MM.1S (cell line): Measurements from ENCODE around the gene ERFL.

Source experiments
- DNase-seq: peaks from one replicate; pipeline ENCODE4 v3.0.0-alpha.2; 2015
- H2AFZ ChIP-seq: fragments of 300-600 bp; sonication (generic); 2 replicates; pipeline ENCODE4 v1.6.0; 2016; ENCODE audit warnings: antibody characterized with exemption, low read length
- H3F3A ChIP-seq: fragments of 300-600 bp; sonication (generic); 2 replicates; pipeline ENCODE4 v1.6.1; 2016; ENCODE audit warnings: mild to moderate bottlenecking, antibody characterized with exemption, low read length, moderate library complexity, mixed read lengths; ENCODE audit not compliant: insufficient read depth
- H3K27ac ChIP-seq: fragments of 300-600 bp; sonication (generic); 2 replicates; pipeline ENCODE4 v1.5.1; 2016; ENCODE audit warnings: mild to moderate bottlenecking, low read length
- H3K27me3 ChIP-seq: fragments of 300-600 bp; sonication (generic); replicated peaks from 2 replicates; pipeline ENCODE4 v1.6.0; 2016; ENCODE audit warnings: low read length; ENCODE audit not compliant: insufficient read depth
- H3K36me3 ChIP-seq: fragments of 300-600 bp; sonication (generic); replicated peaks from 2 replicates; pipeline ENCODE4 v1.6.1; 2016; ENCODE audit warnings: mild to moderate bottlenecking, low read length, mixed read lengths; ENCODE audit not compliant: insufficient read depth
- H3K4me1 ChIP-seq: fragments of 300-600 bp; sonication (generic); 2 replicates; pipeline ENCODE4 v1.6.1; 2016; ENCODE audit warnings: low read length, mixed read lengths
- H3K4me2 ChIP-seq: fragments of 300-600 bp; sonication (generic); 2 replicates; pipeline ENCODE4 v1.6.0; 2016; ENCODE audit warnings: low read depth, low read length
- H3K4me3 ChIP-seq: fragments of 300-600 bp; sonication (generic); 2 replicates; pipeline ENCODE4 v1.5.1; 2016; ENCODE audit warnings: low read length, mixed read lengths
- H3K79me2 ChIP-seq: fragments of 300-600 bp; sonication (generic); 2 replicates; pipeline ENCODE4 v1.6.1; 2016; ENCODE audit warnings: mixed run types, low read length, mixed read lengths
- H3K9ac ChIP-seq: fragments of 300-600 bp; sonication (generic); 2 replicates; pipeline ENCODE4 v1.6.1; 2016; ENCODE audit warnings: low read length, mixed read lengths
- H3K9me2 ChIP-seq: fragments of 300-600 bp; sonication (generic); replicated peaks from 2 replicates; pipeline ENCODE4 v1.6.1; 2016; ENCODE audit warnings: mild to moderate bottlenecking, low read length, mixed read lengths; ENCODE audit not compliant: insufficient read depth
- H3K9me3 ChIP-seq: fragments of 300-600 bp; sonication (generic); replicated peaks from 2 replicates; pipeline ENCODE4 v1.6.1; 2016; ENCODE audit warnings: mild to moderate bottlenecking, low read length, mixed read lengths; ENCODE audit not compliant: insufficient read depth
- H4K20me1 ChIP-seq: fragments of 300-600 bp; sonication (generic); 2 replicates; pipeline ENCODE4 v1.6.1; 2016; ENCODE audit warnings: mild to moderate bottlenecking, low read length, moderate library complexity, mixed read lengths; ENCODE audit not compliant: insufficient read depth
- EZH2 ChIP-seq: fragments of 300-600 bp; sonication (generic); optimal IDR thresholded peaks from 2 replicates; pipeline ENCODE3; 2017; ENCODE audit warnings: low read depth, mild to moderate bottlenecking, antibody characterized with exemption, low read length, mixed read lengths
- EZH2phosphoT487 ChIP-seq: fragments of 300-600 bp; sonication (generic); IDR thresholded peaks from 2 replicates; pipeline ENCODE4 v1.6.1; 2018; ENCODE audit warnings: antibody characterized with exemption, low read length
- TF ChIP-seq, protein P1 (sequence below): fragments of 300-600 bp; sonication (generic); IDR thresholded peaks from 2 replicates; pipeline ENCODE4 v1.5.1; 2016; ENCODE audit warnings: antibody characterized with exemption, low read length, mixed read lengths

Gene ERFL

DNA sequence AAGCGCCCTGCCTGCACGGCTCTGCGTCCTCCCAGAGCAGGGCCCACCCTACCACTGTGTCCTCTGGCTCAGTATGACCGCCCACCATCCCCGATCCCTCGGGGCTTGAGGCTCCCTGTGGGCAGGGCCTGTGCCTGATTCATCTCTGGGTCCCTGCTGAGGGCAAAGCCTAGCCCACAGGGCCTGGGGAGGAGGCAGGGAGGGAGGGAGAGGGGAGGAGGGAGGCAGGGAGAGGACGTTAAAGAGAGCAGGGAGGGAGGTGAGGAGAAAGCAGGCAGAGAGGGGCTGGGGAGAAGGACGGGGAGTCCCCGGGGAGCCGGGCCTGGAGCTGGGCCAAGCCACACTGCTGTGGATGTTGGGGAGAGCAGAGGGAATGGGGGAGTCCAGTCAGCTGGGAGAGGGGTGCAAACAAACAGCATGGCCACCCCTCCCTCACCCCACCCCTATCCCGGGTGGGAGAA, 4.0 kb upstream of the ERFL start:
- no peaks in the 10 kb centered on the region for H3K36me3 ChIP-seq
- no peak for TF ChIP-seq EZH2
- no peak for TF ChIP-seq EZH2phosphoT487
- TF ChIP-seq, protein P1, sequence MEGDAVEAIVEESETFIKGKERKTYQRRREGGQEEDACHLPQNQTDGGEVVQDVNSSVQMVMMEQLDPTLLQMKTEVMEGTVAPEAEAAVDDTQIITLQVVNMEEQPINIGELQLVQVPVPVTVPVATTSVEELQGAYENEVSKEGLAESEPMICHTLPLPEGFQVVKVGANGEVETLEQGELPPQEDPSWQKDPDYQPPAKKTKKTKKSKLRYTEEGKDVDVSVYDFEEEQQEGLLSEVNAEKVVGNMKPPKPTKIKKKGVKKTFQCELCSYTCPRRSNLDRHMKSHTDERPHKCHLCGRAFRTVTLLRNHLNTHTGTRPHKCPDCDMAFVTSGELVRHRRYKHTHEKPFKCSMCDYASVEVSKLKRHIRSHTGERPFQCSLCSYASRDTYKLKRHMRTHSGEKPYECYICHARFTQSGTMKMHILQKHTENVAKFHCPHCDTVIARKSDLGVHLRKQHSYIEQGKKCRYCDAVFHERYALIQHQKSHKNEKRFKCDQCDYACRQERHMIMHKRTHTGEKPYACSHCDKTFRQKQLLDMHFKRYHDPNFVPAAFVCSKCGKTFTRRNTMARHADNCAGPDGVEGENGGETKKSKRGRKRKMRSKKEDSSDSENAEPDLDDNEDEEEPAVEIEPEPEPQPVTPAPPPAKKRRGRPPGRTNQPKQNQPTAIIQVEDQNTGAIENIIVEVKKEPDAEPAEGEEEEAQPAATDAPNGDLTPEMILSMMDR = no peak
- H2AFZ ChIP-seq = no peak overlapping the region
- H3K79me2 ChIP-seq = no peaks in the 10 kb centered on the region
- no peak overlapping the region for H3K4me2 ChIP-seq
- no peak for DNase-seq
- no peaks in the 10 kb centered on the region for H3F3A ChIP-seq
- H3K4me3 ChIP-seq = no peak overlapping the region
- no peaks in the 10 kb centered on the region for H4K20me1 ChIP-seq
- no peaks in the 10 kb centered on the region for H3K9me3 ChIP-seq
- peaks cover 7% of the 10 kb centered on the region; the same call in 1 of the 2 replicates for H3K4me1 ChIP-seq
- H3K27me3 ChIP-seq = peaks cover 84% of the 10 kb centered on the region
- H3K27ac ChIP-seq = no peak overlapping the region
- no peaks in the 10 kb centered on the region for H3K9me2 ChIP-seq
- H3K9ac ChIP-seq = no peak overlapping the region

DNA sequence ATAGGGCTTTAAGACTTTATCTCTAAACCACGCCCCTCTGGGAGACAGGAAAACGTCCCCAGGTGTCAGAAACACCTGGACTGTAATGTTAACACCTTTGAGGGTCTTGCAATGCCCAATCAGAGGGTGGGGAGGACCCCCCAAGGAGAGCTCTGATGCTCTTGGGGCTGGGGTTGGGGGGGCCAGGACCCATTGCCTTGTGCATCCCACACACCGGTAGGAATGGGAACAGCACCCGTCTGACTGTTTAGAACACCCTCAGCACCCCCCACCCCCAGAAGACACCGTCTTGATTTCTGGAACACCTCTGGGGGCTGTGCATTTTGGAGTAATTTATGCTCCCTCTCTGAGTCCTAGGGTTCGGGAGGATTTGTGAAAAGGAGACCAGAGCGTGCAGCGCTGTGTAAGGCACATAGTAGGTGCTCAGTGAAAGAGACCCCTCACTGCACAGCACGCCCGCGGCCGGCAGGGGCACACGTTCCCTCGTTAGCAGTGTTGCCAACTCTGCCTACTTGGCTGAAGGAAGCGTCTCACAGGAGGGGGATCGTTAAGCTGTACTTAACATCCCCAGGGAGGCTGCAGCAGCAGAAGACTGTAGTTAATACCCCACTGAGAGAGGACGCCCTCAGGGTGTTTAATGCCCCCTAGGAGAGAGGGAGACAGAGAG, 2.8 kb upstream of the ERFL start:
- H3K27ac ChIP-seq = no peak overlapping the region
- H3K27me3 ChIP-seq = peaks cover 87% of the 10 kb centered on the region
- no peaks in the 10 kb centered on the region for H3K79me2 ChIP-seq
- H3K4me1 ChIP-seq = peaks cover 7% of the 10 kb centered on the region; the same call in 1 of the 2 replicates
- no peak overlapping the region for H3K9ac ChIP-seq
- no peak overlapping the region for H2AFZ ChIP-seq
- H3K4me2 ChIP-seq = no peak overlapping the region
- H3K4me3 ChIP-seq = no peak overlapping the region
- no peaks in the 10 kb centered on the region for H3F3A ChIP-seq
- H3K36me3 ChIP-seq = no peaks in the 10 kb centered on the region
- H4K20me1 ChIP-seq = no peaks in the 10 kb centered on the region
- no peaks in the 10 kb centered on the region for H3K9me3 ChIP-seq
- TF ChIP-seq EZH2 (no peak), EZH2phosphoT487 (no peak)
- TF ChIP-seq, protein P1 = peak; percentile 42
- DNase-seq = no peak
- H3K9me2 ChIP-seq = no peaks in the 10 kb centered on the region

DNA sequence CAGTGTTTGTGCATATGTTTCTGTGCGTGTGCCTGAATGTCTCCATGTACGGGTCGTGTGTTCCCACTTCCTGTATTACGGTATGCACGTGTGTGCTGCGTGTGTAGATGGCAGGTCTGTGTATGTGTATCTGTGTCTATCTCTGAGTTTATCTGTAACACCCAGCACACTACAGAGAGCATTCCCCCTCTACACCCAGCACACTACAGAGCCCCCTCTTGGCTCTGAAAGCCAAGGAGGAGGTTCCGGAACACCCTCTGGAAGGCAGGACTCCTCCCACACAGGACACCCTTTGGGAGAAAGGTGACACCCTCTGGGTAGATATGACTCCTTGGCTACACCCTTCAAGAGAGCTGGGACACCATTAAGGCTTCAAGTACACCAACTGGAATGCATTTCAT, 2.1 kb upstream of the ERFL start:
- Histone ChIP-seq H3K4me1 (peaks cover 7% of the 10 kb centered on the region; the same call in 1 of the 2 replicates), H3K9ac (no peak overlapping the region), H3K4me3 (no peak overlapping the region), H3K4me2 (no peak overlapping the region), H3K27ac (no peak overlapping the region), H3K9me2 (no peaks in the 10 kb centered on the region), H3K9me3 (no peaks in the 10 kb centered on the region), H4K20me1 (no peaks in the 10 kb centered on the region), H3K36me3 (no peaks in the 10 kb centered on the region), H2AFZ (no peak overlapping the region), H3K27me3 (peaks cover 89% of the 10 kb centered on the region), H3K79me2 (no peaks in the 10 kb centered on the region), H3F3A (no peaks in the 10 kb centered on the region)
- TF ChIP-seq, protein P1 = no peak
- TF ChIP-seq EZH2 (no peak), EZH2phosphoT487 (no peak)
- DNase-seq = no peak
